ENCODE measurements around the gene CSNK1A1L. TPM values are rescaled to one million over a fixed set of nuclear protein-coding genes. Genes with fewer than 3 reads are reported as not detected.

CSNK1A1L gene
- total and polyA plus RNA-seq, 10 donors = not detected

DNA sequence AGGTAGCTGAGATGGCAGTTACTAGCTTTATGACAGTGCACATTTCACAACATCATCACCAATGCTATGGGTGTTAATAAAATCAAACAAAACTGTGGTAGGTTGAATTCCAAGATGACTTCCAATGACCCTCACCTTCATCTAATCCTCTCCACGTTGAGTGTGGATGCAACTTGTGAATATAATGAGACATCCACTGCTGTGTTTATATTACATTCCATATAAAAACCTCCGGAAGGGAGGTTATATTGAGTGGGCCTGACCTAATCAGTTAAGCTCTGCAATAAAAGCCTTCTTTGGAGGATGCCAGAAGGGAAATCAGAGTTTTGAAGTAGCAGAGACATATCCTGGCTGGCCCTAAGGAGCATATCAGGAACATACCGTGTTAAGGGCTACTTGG lies 25.6 kb upstream of the CSNK1A1L start:
- Histone ChIP-seq H3K27ac (no peak overlapping the region), H3K36me3 (no peaks in the 10 kb centered on the region), H3K4me1 (no peaks in the 10 kb centered on the region), H3K27me3 (replicated peaks in 1 of 7) (no peaks in the 10 kb centered on the region), H3K9me3 (no peaks in the 10 kb centered on the region), H3K4me3 (no peak overlapping the region)
- intact Hi-C loops (cut with DNase I; ENCODE audit: low total_unique reads) = no loop called here
- TF ChIP-seq POLR2AphosphoS5 (IDR thresholded peaks at IDR 0.05) = no peak
- TF ChIP-seq POLR2A (IDR thresholded peaks at IDR 0.05) = no peak
- TF ChIP-seq, protein P1, sequence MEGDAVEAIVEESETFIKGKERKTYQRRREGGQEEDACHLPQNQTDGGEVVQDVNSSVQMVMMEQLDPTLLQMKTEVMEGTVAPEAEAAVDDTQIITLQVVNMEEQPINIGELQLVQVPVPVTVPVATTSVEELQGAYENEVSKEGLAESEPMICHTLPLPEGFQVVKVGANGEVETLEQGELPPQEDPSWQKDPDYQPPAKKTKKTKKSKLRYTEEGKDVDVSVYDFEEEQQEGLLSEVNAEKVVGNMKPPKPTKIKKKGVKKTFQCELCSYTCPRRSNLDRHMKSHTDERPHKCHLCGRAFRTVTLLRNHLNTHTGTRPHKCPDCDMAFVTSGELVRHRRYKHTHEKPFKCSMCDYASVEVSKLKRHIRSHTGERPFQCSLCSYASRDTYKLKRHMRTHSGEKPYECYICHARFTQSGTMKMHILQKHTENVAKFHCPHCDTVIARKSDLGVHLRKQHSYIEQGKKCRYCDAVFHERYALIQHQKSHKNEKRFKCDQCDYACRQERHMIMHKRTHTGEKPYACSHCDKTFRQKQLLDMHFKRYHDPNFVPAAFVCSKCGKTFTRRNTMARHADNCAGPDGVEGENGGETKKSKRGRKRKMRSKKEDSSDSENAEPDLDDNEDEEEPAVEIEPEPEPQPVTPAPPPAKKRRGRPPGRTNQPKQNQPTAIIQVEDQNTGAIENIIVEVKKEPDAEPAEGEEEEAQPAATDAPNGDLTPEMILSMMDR (IDR thresholded peaks at IDR 0.05 in 8 of 11, conservative IDR thresholded peaks at IDR 0.05 in 3 of 11) = no peak
- WGBS, 5 donors = 70 to 81% (median 73%) methylated on average over 3 of the region's 3 CpGs
- no peak for DNase-seq

DNA sequence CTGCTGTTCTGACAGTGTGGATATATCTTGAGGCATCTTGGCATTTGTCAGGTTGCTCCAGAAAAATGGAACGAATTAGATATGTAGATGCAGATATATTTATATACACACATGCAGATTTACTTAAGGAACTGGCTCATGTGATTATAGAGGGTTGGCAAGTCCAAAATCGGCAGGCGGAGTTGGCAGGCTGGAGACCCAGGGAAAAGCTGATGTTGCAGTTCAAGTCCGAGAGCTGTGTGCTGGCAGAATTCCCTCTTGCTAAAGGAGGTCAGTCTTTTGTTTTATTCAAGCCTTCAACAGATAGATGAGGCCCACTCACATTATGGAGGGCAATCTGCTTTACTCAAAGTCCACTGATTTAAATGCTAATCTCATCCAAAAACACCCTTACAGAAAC lies 24.4 kb upstream of the CSNK1A1L start:
- Histone ChIP-seq H3K4me3 (no peak overlapping the region), H3K36me3 (no peaks in the 10 kb centered on the region), H3K4me1 (no peaks in the 10 kb centered on the region), H3K27me3 (replicated peaks in 1 of 7) (no peaks in the 10 kb centered on the region), H3K27ac (no peak overlapping the region), H3K9me3 (no peaks in the 10 kb centered on the region)
- intact Hi-C loops (cut with DNase I; ENCODE audit: low total_unique reads) = no loop called here
- no peak for DNase-seq
- 79 to 87% (median 85%) methylated on average over 4 of the region's 4 CpGs for WGBS, 5 donors
- TF ChIP-seq POLR2AphosphoS5 (IDR thresholded peaks at IDR 0.05) (no peak), POLR2A (IDR thresholded peaks at IDR 0.05) (no peak)
- TF ChIP-seq, protein P1 (IDR thresholded peaks at IDR 0.05 in 8 of 11, conservative IDR thresholded peaks at IDR 0.05 in 3 of 11) = no peak

GRCh38 chr13:37127691-37128241 lies 22.3 kb upstream of the CSNK1A1L start:
- intact Hi-C loops (cut with DNase I; ENCODE audit: low total_unique reads) = no loop called here
- Histone ChIP-seq H3K4me1 (no peaks in the 10 kb centered on the region), H3K4me3 (no peak overlapping the region), H3K9me3 (no peaks in the 10 kb centered on the region), H3K27ac (no peak overlapping the region), H3K36me3 (no peaks in the 10 kb centered on the region), H3K27me3 (replicated peaks in 1 of 7) (no peaks in the 10 kb centered on the region)
- TF ChIP-seq, protein P1 (IDR thresholded peaks at IDR 0.05 in 8 of 11, conservative IDR thresholded peaks at IDR 0.05 in 3 of 11) = no peak
- TF ChIP-seq POLR2A (IDR thresholded peaks at IDR 0.05) (no peak), POLR2AphosphoS5 (IDR thresholded peaks at IDR 0.05) (no peak)
- WGBS, 5 donors = 69 to 82% (median 74%) methylated on average over 3 of the region's 3 CpGs
- DNase-seq = no peak

DNA sequence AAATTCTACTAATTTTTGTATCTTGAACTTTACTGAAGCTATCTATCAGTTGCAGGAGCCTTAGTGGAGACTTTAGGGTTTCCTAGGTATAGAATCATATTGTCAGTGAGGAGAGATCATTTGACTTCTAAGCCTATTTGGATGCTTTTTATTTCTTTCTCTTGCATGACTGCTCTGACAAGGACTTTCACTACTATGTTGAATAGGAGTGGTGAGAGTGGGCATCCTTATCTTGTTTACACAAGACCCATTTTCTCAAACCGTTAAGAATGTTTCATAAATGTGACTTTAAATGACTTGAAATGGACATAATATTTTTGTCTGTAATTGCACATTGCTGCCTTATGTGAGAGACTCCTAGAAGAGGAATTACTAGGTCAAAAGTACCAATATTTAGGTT lies 17.9 kb upstream of the CSNK1A1L start:
- 37 to 66% (median 57%) methylated on average over 1 of the region's 1 CpG for WGBS, 5 donors
- no peak overlapping the region for H3K27ac ChIP-seq
- no peak for DNase-seq
- intact Hi-C loops (cut with DNase I; ENCODE audit: low total_unique reads) = no loop called here
- TF ChIP-seq POLR2A (IDR thresholded peaks at IDR 0.05) (no peak), POLR2AphosphoS5 (IDR thresholded peaks at IDR 0.05) (no peak)
- TF ChIP-seq, protein P1 (IDR thresholded peaks at IDR 0.05 in 8 of 11, conservative IDR thresholded peaks at IDR 0.05 in 3 of 11) = no peak
- H3K27me3 ChIP-seq (replicated peaks in 1 of 7) = no peaks in the 10 kb centered on the region
- no peaks in the 10 kb centered on the region for H3K4me1 ChIP-seq
- H3K36me3 ChIP-seq = no peaks in the 10 kb centered on the region
- no peak overlapping the region for H3K4me3 ChIP-seq
- no peaks in the 10 kb centered on the region for H3K9me3 ChIP-seq

All from spleen (tissue), 11 donors.